Mammary epithelial cell (primary cell): Measurements from ENCODE around the gene DRGX.

ENCODE experiments used
- CTCF ChIP-seq, 2 donors: IDR thresholded peaks in 1 of 2; conservative IDR thresholded peaks in 1 of 2; 2 replicates each; pipeline ENCODE4 v1.5.1; 2011 to 2012; ENCODE audit warnings: inconsistent platforms in 2 of 2, low read length in 2 of 2, mild to moderate bottlenecking in 2 of 2, control low read depth in 1 of 2, low read depth in 1 of 2; ENCODE audit not compliant: insufficient read depth in 1 of 2; ENCODE audit errors: extremely low read depth in 1 of 2
- EZH2 ChIP-seq: IDR thresholded peaks from 2 replicates; pipeline ENCODE4 v1.6.1; 2012; ENCODE audit warnings: low read length, inconsistent platforms, borderline replicate concordance

DNA sequence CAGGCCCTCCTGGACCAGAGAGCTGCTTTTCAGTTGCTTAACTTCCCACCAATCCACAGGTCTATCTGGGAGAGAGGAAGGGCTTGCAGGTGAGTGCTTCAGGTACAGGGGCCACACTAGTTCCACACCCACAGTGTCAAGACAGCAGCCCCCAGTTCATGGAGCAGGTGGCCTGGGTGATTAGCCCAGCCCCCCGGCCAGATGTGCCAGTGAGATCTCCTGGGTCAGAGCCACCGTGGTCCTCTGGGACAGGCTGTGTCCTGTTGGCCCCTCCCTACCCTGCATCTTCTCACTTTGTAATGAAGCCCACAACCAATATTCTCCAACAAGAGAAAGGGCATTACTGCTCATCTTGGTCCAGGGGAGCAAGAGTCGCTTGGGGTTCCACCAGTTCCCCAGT is 30.6 kb downstream of the DRGX start:
- no peak for TF ChIP-seq CTCF (conservative IDR thresholded peaks at IDR 0.05 in 1 of 2, IDR thresholded peaks at IDR 0.05 in 1 of 2; ENCODE audit: extremely low read depth in 1 of 2, insufficient read depth in 1 of 2, low read depth in 1 of 2, low read length in 2 of 2)
- no peak for TF ChIP-seq EZH2
